ENCODE data around the gene TSEN34.
"Not testable (repeated sequence)": the region's sequence is repeated elsewhere in the genome, so short reads cannot be mapped to it uniquely, and the experiment has no call there.

The TSEN34 gene

DNA sequence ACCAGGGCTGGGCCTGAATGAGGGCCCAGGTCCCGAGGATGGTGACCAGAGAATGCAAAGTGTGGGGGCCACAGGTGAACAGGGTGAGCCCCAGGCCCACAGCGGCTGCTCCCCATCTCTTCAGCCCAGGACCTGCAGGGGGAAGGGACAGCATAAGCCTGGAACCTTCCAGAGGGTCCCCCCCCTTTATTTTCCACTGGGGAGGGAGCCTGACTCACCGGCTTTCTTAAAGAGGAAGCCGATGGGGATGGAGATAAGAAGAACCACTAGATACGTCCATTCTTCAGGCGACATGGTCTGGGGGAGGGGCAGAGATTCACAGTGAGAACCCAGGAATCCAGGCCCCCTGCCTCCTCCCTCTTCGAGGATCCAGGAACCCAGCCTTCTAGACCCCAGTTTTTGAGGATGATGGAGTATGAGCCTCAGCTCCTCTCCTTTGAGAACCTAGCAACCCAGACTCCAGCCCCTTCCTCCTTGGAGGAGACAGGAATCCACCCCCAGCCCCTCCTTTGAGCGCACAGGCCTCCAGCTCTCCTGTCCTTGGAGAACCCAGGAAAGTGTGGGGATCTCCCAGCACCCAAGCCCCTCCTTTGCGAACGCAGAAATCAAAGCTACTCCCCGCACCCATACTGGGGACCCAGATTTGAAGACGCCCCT is 2.8 kb upstream of the TSEN34 start:
- Histone ChIP-seq H3K4me3 (ENCODE audit: low read length in 2 of 2) (peak overlapping the region; percentile 57 to 91), H3K27ac (ENCODE audit: low read length) (peak overlapping the region; percentile 97), H3K4me1 (ENCODE audit: control insufficient read depth, insufficient read depth, low read length) (peaks cover 25% of the 10 kb centered on the region), H3K9ac (ENCODE audit: low read length in 2 of 2) (peak overlapping the region; percentile 76 to 94), H3K27me3 (ENCODE audit: control insufficient read depth in 1 of 2, insufficient read depth in 2 of 2, low read length in 2 of 2) (no peaks in the 10 kb centered on the region), H3K36me3 (ENCODE audit: control insufficient read depth in 2 of 2, insufficient read depth in 2 of 2, low read length in 2 of 2) (peaks cover 5 to 10% of the 10 kb centered on the region in 2 donors), H3K9me3 (ENCODE audit: control insufficient read depth in 2 of 2, low read length in 2 of 2) (no peaks in the 10 kb centered on the region)

DNA sequence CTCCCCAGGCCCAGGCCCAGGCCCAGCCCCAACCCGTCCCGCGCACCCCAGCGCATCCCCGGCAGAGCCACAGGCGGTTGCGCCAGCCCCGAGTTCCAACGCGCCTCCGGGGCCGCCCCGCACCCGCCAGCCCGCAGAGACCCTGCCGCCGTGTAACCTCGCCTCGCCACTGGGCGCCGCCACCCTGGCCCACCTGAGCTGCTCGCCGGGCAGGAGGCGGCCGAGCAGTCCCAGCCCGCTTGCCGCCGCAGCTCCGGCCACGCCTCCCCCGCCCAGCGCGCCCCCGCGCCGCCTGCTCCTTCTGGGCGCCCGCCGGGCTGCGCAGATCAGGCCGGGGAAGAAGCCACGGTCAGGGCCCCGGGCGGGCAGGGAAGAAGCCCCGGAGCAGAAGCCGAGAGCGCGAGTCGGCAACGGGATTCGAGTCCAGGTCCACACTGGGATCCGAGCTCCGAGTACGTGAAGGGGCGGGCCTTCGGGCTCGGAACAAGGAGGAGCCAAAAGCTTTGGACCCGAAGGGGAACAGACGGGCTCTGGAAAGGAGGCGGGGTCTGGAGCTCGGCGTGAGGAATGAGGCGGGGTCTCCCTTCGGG is 1.9 kb upstream of the TSEN34 start, which contains the start of gene MBOAT7:
Gene MBOAT7, minus strand, starts transcription at position 436 of the 590 bp plus-strand sequence. CDS start 1,072 bp downstream, outside the sequence.
- Histone ChIP-seq H3K36me3 (ENCODE audit: control insufficient read depth in 2 of 2, insufficient read depth in 2 of 2, low read length in 2 of 2) (peaks cover 10% of the 10 kb centered on the region in 2 donors), H3K9ac (ENCODE audit: low read length in 2 of 2) (peak within 1 kb of the TSS; percentile 76 to 94), H3K9me3 (ENCODE audit: control insufficient read depth in 2 of 2, low read length in 2 of 2) (no peaks in the 10 kb centered on the region), H3K4me1 (ENCODE audit: control insufficient read depth, insufficient read depth, low read length) (peaks cover 25% of the 10 kb centered on the region), H3K4me3 (ENCODE audit: low read length in 2 of 2) (peak within 1 kb of the TSS; percentile 57 to 91), H3K27ac (ENCODE audit: low read length) (peak within 1 kb of the TSS; percentile 97), H3K27me3 (ENCODE audit: control insufficient read depth in 1 of 2, insufficient read depth in 2 of 2, low read length in 2 of 2) (no peaks in the 10 kb centered on the region)

DNA sequence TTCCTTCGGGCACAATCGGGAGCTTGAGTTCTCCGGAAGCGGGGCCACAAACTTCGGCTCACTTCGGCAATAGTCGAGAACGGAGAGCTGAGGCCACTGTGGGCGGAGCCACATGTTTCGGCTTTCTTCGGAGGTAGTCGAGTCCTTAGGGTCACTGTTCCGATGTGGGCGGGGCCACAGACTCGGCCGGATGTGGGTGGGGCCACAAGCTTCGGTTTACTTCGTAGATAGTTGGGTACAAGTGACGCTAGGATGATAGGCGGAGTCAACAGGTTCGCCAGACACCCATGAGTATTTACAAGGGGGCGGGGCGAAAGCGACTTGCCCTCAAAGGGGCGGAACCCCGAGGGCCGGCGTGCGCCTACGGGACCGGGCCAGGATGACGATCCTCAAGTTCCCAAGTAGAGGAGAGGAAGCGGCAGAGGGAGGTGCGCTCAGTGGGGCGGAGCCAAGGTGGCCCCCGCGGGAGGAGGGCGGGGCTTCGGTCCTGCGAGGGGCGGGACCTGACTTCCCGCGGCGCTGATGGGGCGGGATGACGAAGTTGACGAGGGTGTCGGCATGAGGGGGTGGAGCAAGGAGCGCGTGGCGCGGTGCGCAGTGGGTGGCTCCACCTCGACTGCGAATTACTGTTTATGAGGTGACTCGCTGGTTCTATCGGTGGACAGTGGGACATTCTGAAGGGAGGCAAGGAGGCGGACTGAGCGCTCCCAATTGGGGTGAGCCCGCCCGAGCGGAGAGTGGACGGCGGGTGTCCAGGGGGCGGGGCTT is 1.2 kb upstream of the TSEN34 start:
- Histone ChIP-seq H3K4me3 (ENCODE audit: low read length in 2 of 2) (peak overlapping the region; percentile 57 to 91), H3K9ac (ENCODE audit: low read length in 2 of 2) (peak overlapping the region; percentile 76 to 94), H3K9me3 (ENCODE audit: control insufficient read depth in 2 of 2, low read length in 2 of 2) (no peaks in the 10 kb centered on the region), H3K4me1 (ENCODE audit: control insufficient read depth, insufficient read depth, low read length) (peaks cover 25% of the 10 kb centered on the region), H3K27me3 (ENCODE audit: control insufficient read depth in 1 of 2, insufficient read depth in 2 of 2, low read length in 2 of 2) (no peaks in the 10 kb centered on the region), H3K27ac (ENCODE audit: low read length) (peak overlapping the region; percentile 97), H3K36me3 (ENCODE audit: control insufficient read depth in 2 of 2, insufficient read depth in 2 of 2, low read length in 2 of 2) (peaks cover 10% of the 10 kb centered on the region in 2 donors)

DNA sequence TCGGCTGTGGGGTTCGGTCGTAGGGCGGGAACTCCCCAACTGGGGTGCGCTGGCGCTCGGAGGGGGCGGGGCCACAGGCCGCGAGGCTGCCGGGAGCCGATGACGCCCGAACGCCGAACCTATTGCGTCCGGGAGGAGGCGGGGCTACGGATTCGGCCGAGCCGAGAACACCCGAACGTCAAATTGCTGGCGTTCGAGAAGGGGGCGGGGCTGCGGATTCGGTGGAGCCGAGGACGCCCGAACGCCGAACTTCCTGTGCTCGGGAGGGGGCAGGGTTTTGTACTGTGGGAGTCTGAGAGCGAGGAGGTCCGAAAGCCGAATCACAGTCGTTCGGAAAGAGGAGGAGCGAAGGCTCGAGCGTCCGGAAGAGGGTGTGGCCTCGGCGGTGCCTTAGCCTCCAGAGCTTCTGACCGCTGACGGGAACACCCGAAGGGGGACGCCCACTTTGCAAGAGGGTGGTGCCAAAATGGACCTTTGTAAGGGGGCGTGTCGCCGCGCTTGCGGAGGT is 551 bp upstream of the TSEN34 start:
- Histone ChIP-seq H3K36me3 (ENCODE audit: control insufficient read depth in 2 of 2, insufficient read depth in 2 of 2, low read length in 2 of 2) (peaks cover 10% of the 10 kb centered on the region in 2 donors), H3K9me3 (ENCODE audit: control insufficient read depth in 2 of 2, low read length in 2 of 2) (no peaks in the 10 kb centered on the region), H3K4me1 (ENCODE audit: control insufficient read depth, insufficient read depth, low read length) (peaks cover 25% of the 10 kb centered on the region), H3K9ac (ENCODE audit: low read length in 2 of 2) (peak overlapping the region; percentile 69 to 94), H3K27me3 (ENCODE audit: control insufficient read depth in 1 of 2, insufficient read depth in 2 of 2, low read length in 2 of 2) (no peaks in the 10 kb centered on the region), H3K4me3 (ENCODE audit: low read length in 2 of 2) (peak overlapping the region; percentile 87 to 91), H3K27ac (ENCODE audit: low read length) (peak overlapping the region; percentile 97)

DNA sequence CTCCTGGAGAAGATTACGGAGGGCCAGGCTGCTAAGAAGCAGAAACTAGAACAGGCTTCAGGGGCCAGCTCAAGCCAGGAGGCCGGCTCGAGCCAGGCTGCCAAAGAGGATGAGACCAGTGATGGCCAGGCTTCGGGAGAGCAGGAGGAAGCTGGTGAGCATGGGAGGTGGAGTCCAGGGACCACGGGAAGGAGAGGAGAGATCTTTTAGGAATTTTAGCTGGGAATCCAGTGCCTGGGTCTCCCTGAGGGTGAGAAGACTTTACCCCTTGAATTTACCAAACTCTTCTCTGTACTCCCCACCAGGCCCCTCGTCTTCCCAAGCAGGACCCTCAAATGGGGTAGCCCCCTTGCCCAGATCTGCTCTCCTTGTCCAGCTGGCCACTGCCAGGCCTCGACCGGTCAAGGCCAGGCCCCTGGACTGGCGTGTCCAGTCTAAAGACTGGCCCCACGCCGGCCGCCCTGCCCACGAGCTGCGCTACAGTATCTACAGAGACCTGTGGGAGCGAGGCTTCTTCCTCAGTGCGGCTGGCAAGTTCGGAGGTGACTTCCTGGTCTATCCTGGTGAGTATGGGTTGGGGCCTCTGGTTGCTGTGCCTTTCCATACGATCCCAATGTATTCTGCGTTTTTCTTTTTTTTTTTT is 824 bp downstream of the TSEN34 start:
- Histone ChIP-seq H3K9ac (ENCODE audit: low read length in 2 of 2) (peak overlapping the region; percentile 69 to 90), H3K27ac (ENCODE audit: low read length) (peak overlapping the region; percentile 97), H3K4me1 (ENCODE audit: control insufficient read depth, insufficient read depth, low read length) (peaks cover 25% of the 10 kb centered on the region), H3K27me3 (ENCODE audit: control insufficient read depth in 1 of 2, insufficient read depth in 2 of 2, low read length in 2 of 2) (no peaks in the 10 kb centered on the region), H3K9me3 (ENCODE audit: control insufficient read depth in 2 of 2, low read length in 2 of 2) (no peaks in the 10 kb centered on the region), H3K36me3 (ENCODE audit: control insufficient read depth in 2 of 2, insufficient read depth in 2 of 2, low read length in 2 of 2) (peaks cover 7 to 10% of the 10 kb centered on the region in 2 donors), H3K4me3 (ENCODE audit: low read length in 2 of 2) (peak overlapping the region; percentile 87 to 91)

DNA sequence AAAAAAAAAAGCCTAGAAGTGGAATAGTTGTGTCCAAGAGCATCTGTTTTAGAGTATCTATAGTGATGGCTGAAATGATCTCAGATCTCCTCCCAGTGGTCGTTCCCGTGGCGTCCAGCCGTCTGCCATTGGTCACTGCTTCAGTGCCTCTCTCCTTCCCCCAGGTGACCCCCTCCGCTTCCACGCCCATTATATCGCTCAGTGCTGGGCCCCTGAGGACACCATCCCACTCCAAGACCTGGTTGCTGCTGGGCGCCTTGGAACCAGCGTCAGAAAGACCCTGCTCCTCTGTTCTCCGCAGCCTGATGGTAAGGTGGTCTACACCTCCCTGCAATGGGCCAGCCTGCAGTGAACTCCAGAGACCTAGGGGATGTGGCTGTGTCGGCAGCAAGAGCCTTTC is 1.9 kb downstream of the TSEN34 start:
- Histone ChIP-seq H3K4me3 (ENCODE audit: low read length in 2 of 2) (no peak overlapping the region), H3K4me1 (ENCODE audit: control insufficient read depth, insufficient read depth, low read length) (peaks cover 24% of the 10 kb centered on the region), H3K9ac (ENCODE audit: low read length in 2 of 2) (peak overlapping the region in 1 of 2 donors; percentile 28), H3K36me3 (ENCODE audit: control insufficient read depth in 2 of 2, insufficient read depth in 2 of 2, low read length in 2 of 2) (peaks cover 7 to 10% of the 10 kb centered on the region in 2 donors), H3K9me3 (ENCODE audit: control insufficient read depth in 2 of 2, low read length in 2 of 2) (no peaks in the 10 kb centered on the region), H3K27ac (ENCODE audit: low read length) (no peak overlapping the region), H3K27me3 (ENCODE audit: control insufficient read depth in 1 of 2, insufficient read depth in 2 of 2, low read length in 2 of 2) (no peaks in the 10 kb centered on the region)

DNA sequence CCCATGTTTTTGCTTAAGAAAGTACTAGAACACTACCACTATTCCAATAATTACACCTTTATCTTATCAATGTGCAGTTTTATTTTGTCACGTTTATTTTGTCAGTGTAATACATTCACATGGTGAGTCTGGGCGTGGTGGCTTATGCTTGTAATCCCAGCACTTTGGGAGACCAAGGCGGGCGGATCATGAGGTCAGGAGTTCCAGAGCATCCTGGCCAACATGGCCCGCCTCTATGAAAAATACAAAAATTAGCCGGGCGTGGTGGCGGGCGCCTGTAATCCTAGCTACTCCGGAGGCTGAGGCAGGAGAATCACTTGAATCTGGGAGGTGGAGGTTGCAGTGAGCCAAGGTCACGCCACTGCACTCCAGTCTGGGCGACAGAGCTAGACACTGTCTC is 3.4 kb downstream of the TSEN34 start:
- not testable (repeated sequence) for H3K9me3 ChIP-seq (ENCODE audit: control insufficient read depth in 2 of 2, low read length in 2 of 2); H3K27ac ChIP-seq (ENCODE audit: low read length); H3K27me3 ChIP-seq (ENCODE audit: control insufficient read depth in 1 of 2, insufficient read depth in 2 of 2, low read length in 2 of 2); H3K4me3 ChIP-seq (ENCODE audit: low read length in 2 of 2); H3K9ac ChIP-seq (ENCODE audit: low read length in 2 of 2)
- H3K4me1 ChIP-seq (ENCODE audit: control insufficient read depth, insufficient read depth, low read length): peaks cover 19% of the 10 kb centered on the region
- H3K36me3 ChIP-seq (ENCODE audit: control insufficient read depth in 2 of 2, insufficient read depth in 2 of 2, low read length in 2 of 2): peaks cover 7 to 10% of the 10 kb centered on the region in 2 donors

DNA sequence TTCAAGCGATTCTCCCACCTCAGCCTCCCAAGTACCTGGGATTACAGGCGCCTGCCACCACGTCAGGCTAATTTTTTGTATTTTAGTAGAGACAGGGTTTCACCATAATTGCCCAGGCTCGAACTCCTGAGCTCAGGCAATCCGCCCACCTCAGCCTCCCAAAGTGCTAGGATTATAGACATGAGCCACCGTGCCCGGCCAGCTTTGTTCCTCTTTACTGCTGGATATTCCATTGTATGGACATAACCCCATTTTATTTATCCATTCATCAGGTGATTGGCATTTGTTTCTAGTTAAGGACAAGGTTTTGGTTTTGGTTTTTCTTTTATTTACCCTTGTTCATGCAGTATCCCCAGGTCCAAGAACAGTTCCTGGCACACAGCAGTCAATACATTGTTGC is 5.4 kb downstream of the TSEN34 start:
- Histone ChIP-seq H3K4me3 (ENCODE audit: low read length in 2 of 2) (no peak overlapping the region), H3K9ac (ENCODE audit: low read length in 2 of 2) (no peak overlapping the region), H3K4me1 (ENCODE audit: control insufficient read depth, insufficient read depth, low read length) (peaks cover 22% of the 10 kb centered on the region), H3K27me3 (ENCODE audit: control insufficient read depth in 1 of 2, insufficient read depth in 2 of 2, low read length in 2 of 2) (no peaks in the 10 kb centered on the region), H3K36me3 (ENCODE audit: control insufficient read depth in 2 of 2, insufficient read depth in 2 of 2, low read length in 2 of 2) (peaks cover 7 to 10% of the 10 kb centered on the region in 2 donors), H3K9me3 (ENCODE audit: control insufficient read depth in 2 of 2, low read length in 2 of 2) (no peaks in the 10 kb centered on the region), H3K27ac (ENCODE audit: low read length) (no peak overlapping the region)

DNA sequence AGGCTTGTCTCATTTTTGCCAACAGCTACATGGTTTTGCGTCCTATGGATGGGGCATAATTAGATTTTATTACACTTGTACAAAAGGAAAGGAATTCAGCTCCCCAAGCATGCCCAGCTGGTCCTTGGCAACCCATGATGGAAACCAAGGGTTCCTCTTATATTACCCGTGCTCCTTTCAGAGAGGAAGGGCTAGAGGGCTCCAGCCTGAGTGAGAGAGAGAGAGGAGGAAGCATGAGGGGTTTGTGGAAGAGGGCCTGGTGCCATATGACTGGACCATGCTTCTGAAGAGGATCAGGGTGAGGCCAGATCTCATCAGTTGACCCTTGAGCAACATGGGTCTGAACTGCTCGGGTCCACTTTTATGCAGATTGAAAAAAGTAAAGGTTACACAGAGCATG is 6.0 kb downstream of the TSEN34 start:
- H3K9me3 ChIP-seq (ENCODE audit: control insufficient read depth in 2 of 2, low read length in 2 of 2): no peaks in the 10 kb centered on the region
- H3K4me3 ChIP-seq (ENCODE audit: low read length in 2 of 2): no peak overlapping the region
- H3K27me3 ChIP-seq (ENCODE audit: control insufficient read depth in 1 of 2, insufficient read depth in 2 of 2, low read length in 2 of 2): no peaks in the 10 kb centered on the region
- H3K9ac ChIP-seq (ENCODE audit: low read length in 2 of 2): no peak overlapping the region
- H3K27ac ChIP-seq (ENCODE audit: low read length): no peak overlapping the region
- H3K4me1 ChIP-seq (ENCODE audit: control insufficient read depth, insufficient read depth, low read length): peaks cover 22% of the 10 kb centered on the region
- H3K36me3 ChIP-seq (ENCODE audit: control insufficient read depth in 2 of 2, insufficient read depth in 2 of 2, low read length in 2 of 2): peaks cover 9 to 13% of the 10 kb centered on the region in 2 donors

DNA sequence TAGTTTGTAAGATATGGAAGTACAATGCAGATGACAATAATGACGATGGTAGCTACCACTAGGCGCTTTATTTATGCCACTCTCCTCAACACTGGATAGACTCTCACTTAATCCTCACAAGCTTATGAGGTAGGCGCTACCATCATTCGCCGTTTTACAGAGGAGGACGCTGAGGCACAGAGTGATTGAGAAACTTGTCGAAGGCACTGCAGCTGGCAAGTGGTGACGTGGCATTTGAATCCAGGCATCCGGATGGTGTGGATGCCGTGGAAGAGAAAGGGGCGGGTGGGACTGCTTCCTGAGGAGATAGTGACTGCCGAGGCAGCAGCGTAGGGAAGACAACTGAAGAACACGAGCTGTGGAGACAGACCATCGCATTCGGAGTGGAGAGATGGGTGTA is 8.3 kb downstream of the TSEN34 start:
- no peaks in the 10 kb centered on the region for H3K9me3 ChIP-seq (ENCODE audit: control insufficient read depth in 2 of 2, low read length in 2 of 2)
- H3K4me1 ChIP-seq (ENCODE audit: control insufficient read depth, insufficient read depth, low read length): peaks cover 39% of the 10 kb centered on the region
- no peak overlapping the region for H3K27ac ChIP-seq (ENCODE audit: low read length)
- H3K4me3 ChIP-seq (ENCODE audit: low read length in 2 of 2): no peak overlapping the region
- H3K36me3 ChIP-seq (ENCODE audit: control insufficient read depth in 2 of 2, insufficient read depth in 2 of 2, low read length in 2 of 2): peaks cover 18 to 21% of the 10 kb centered on the region in 2 donors
- no peaks in the 10 kb centered on the region for H3K27me3 ChIP-seq (ENCODE audit: control insufficient read depth in 1 of 2, insufficient read depth in 2 of 2, low read length in 2 of 2)
- H3K9ac ChIP-seq (ENCODE audit: low read length in 2 of 2): no peak overlapping the region

Data from stomach smooth muscle (tissue), 2 donors.